Stimulated activated naive CD8-positive, alpha-beta T cell treated with anti-CD3 and anti-CD28 coated beads, Interleukin-15, Interleukin-2, amounts not matched to agents 100 ng/mL and 50 ng/mL, for 24 hours (primary cell): Measurements from ENCODE around the gene RBM23.

Experiments
- H3K27ac Mint-ChIP-seq: one replicate; pipeline ENCODE4 v1.8.0; 2021; ENCODE audit warnings: mild to moderate bottlenecking, mixed read lengths
- H3K27me3 Mint-ChIP-seq: one replicate; pipeline ENCODE4 v1.8.0; 2021; ENCODE audit warnings: mixed read lengths
- H3K36me3 Mint-ChIP-seq: one replicate; pipeline ENCODE4 v1.8.0; 2021; ENCODE audit warnings: low read depth, mixed read lengths
- H3K4me1 Mint-ChIP-seq: one replicate; pipeline ENCODE4 v1.8.0; 2021; ENCODE audit warnings: low read depth, mixed read lengths
- H3K4me3 Mint-ChIP-seq: one replicate; pipeline ENCODE4 v1.8.0; 2021; ENCODE audit warnings: mild to moderate bottlenecking, mixed read lengths
- H3K9me3 Mint-ChIP-seq: one replicate; pipeline ENCODE4 v1.8.0; 2021; ENCODE audit warnings: mixed read lengths

RBM23 gene

GRCh38 chr14:22884738-22885523, 34.0 kb downstream of the RBM23 start:
- Mint-ChIP-seq H3K36me3 (no peaks in the 10 kb centered on the region), H3K4me1 (peaks cover 61% of the 10 kb centered on the region), H3K27ac (no peak overlapping the region), H3K9me3 (no peaks in the 10 kb centered on the region), H3K4me3 (no peak overlapping the region), H3K27me3 (no peaks in the 10 kb centered on the region)

- Mint-ChIP-seq H3K27me3 (no peaks in the 10 kb centered on the region), H3K4me3 (no peak overlapping the region), H3K27ac (no peak overlapping the region), H3K4me1 (peaks cover 58% of the 10 kb centered on the region), H3K9me3 (no peaks in the 10 kb centered on the region), H3K36me3 (peaks cover 4% of the 10 kb centered on the region)
Measured at GRCh38 chr14:22884076-22884737, 34.7 kb downstream of the RBM23 start.

GRCh38 chr14:22883173-22883976, 35.6 kb downstream of the RBM23 start, which contains the start of gene REM2:
TSS of gene REM2 (plus strand) at chr14:22883222. CDS start at chr14:22883288, 66 bp downstream.
- H3K4me1 Mint-ChIP-seq = peaks cover 55% of the 10 kb centered on the region
- no peak within 1 kb of the TSS for H3K27ac Mint-ChIP-seq
- H3K36me3 Mint-ChIP-seq = peaks cover 6% of the 10 kb centered on the region
- H3K9me3 Mint-ChIP-seq = no peaks in the 10 kb centered on the region
- no peaks in the 10 kb centered on the region for H3K27me3 Mint-ChIP-seq
- H3K4me3 Mint-ChIP-seq = no peak within 1 kb of the TSS

- H3K27me3 Mint-ChIP-seq = no peaks in the 10 kb centered on the region
- H3K4me1 Mint-ChIP-seq = peaks cover 47% of the 10 kb centered on the region
- no peak overlapping the region for H3K4me3 Mint-ChIP-seq
- H3K27ac Mint-ChIP-seq = no peak overlapping the region
- no peaks in the 10 kb centered on the region for H3K9me3 Mint-ChIP-seq
- peaks cover 12% of the 10 kb centered on the region for H3K36me3 Mint-ChIP-seq
Measured at GRCh38 chr14:22882529-22883172, 36.3 kb downstream of the RBM23 start.

DNA sequence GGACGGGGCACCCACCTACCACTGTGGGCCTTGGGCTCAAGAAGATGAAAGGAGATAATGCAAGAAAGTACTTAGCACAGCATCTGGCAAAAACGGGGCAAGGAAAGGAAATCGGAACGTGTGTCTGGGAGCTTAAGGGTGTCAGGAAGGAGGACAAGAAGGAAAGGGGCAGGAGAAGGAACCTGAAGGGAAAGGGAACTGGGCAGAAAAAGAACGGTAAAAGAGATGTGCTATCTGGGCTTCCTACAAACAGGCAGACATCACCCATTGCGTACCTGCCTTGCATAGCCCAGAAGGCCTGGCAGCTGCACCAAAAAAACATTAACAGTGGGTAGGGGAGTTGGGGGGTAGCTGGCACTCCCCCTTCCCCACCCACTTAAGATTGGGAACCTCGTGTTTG, 36.9 kb downstream of the RBM23 start:
- H3K4me3 Mint-ChIP-seq = no peak overlapping the region
- H3K9me3 Mint-ChIP-seq = no peaks in the 10 kb centered on the region
- no peaks in the 10 kb centered on the region for H3K27me3 Mint-ChIP-seq
- H3K36me3 Mint-ChIP-seq = peaks cover 12% of the 10 kb centered on the region
- H3K4me1 Mint-ChIP-seq = peaks cover 41% of the 10 kb centered on the region
- no peak overlapping the region for H3K27ac Mint-ChIP-seq

GRCh38 chr14:22878271-22879246, 40.4 kb downstream of the RBM23 start:
- H3K27me3 Mint-ChIP-seq = no peaks in the 10 kb centered on the region
- H3K4me3 Mint-ChIP-seq = no peak overlapping the region
- no peaks in the 10 kb centered on the region for H3K9me3 Mint-ChIP-seq
- peaks cover 23% of the 10 kb centered on the region for H3K4me1 Mint-ChIP-seq
- no peak overlapping the region for H3K27ac Mint-ChIP-seq
- peaks cover 22% of the 10 kb centered on the region for H3K36me3 Mint-ChIP-seq

- Mint-ChIP-seq H3K36me3 (peaks cover 27% of the 10 kb centered on the region), H3K9me3 (no peaks in the 10 kb centered on the region), H3K27ac (no peak overlapping the region), H3K4me3 (no peak overlapping the region), H3K27me3 (no peaks in the 10 kb centered on the region), H3K4me1 (peaks cover 21% of the 10 kb centered on the region)
Measured at GRCh38 chr14:22877000-22877501, 41.9 kb downstream of the RBM23 start.

- H3K36me3 Mint-ChIP-seq = peaks cover 27% of the 10 kb centered on the region
- peaks cover 23% of the 10 kb centered on the region for H3K4me1 Mint-ChIP-seq
- H3K27me3 Mint-ChIP-seq = no peaks in the 10 kb centered on the region
- no peak overlapping the region for H3K27ac Mint-ChIP-seq
- no peak overlapping the region for H3K4me3 Mint-ChIP-seq
- H3K9me3 Mint-ChIP-seq = no peaks in the 10 kb centered on the region
Measured at GRCh38 chr14:22875748-22876319, 43.1 kb downstream of the RBM23 start.

- Mint-ChIP-seq H3K27ac (no peak overlapping the region), H3K27me3 (no peaks in the 10 kb centered on the region), H3K9me3 (no peaks in the 10 kb centered on the region), H3K4me1 (peaks cover 30% of the 10 kb centered on the region), H3K36me3 (peaks cover 27% of the 10 kb centered on the region), H3K4me3 (no peak overlapping the region)
Measured at GRCh38 chr14:22875003-22875747, 43.8 kb downstream of the RBM23 start.

- no peaks in the 10 kb centered on the region for H3K9me3 Mint-ChIP-seq
- H3K4me1 Mint-ChIP-seq = peaks cover 33% of the 10 kb centered on the region
- H3K27ac Mint-ChIP-seq = peak overlapping the region; percentile 82
- H3K36me3 Mint-ChIP-seq = peaks cover 17% of the 10 kb centered on the region
- H3K27me3 Mint-ChIP-seq = no peaks in the 10 kb centered on the region
- H3K4me3 Mint-ChIP-seq = peak overlapping the region; percentile 91
Measured at GRCh38 chr14:22872833-22873520, 46.0 kb downstream of the RBM23 start.

- Mint-ChIP-seq H3K27me3 (no peaks in the 10 kb centered on the region), H3K36me3 (peaks cover 15% of the 10 kb centered on the region), H3K4me1 (peaks cover 33% of the 10 kb centered on the region), H3K4me3 (peak overlapping the region; percentile 91), H3K27ac (peak overlapping the region; percentile 82), H3K9me3 (no peaks in the 10 kb centered on the region)
Measured at GRCh38 chr14:22872033-22872832, 46.7 kb downstream of the RBM23 start.
